NCI-H524 (cell line): ENCODE data around the gene MAT2B.
A peak's percentile ranks its signal among the peaks of the same experiment; 100 is the strongest.
"Not testable (repeated sequence)": the region's sequence is repeated elsewhere in the genome, so short reads cannot be mapped to it uniquely, and the experiment has no call there.

Experiments
- DNase-seq, 2 experiments: peaks; one replicate each; lab custom pipeline; 2025; lab: John Stamatoyannopoulos, UW

MAT2B gene

GRCh38 chr5:163503106-163504078 lies 2.0 kb upstream of the MAT2B start:
- DNase-seq, result peak in 1 of 2 experiments; percentile 19

- peak in 1 of 2 experiments; percentile 14 for DNase-seq
Measured at GRCh38 chr5:163504079-163504931, 1.1 kb upstream of the MAT2B start.

- DNase-seq, result no peak
Measured at GRCh38 chr5:163505049-163505367, 411 bp upstream of the MAT2B start.

GRCh38 chr5:163506095-163506457 lies 657 bp downstream of the MAT2B start:
- DNase-seq, result peak in 1 of 2 experiments; percentile 56

GRCh38 chr5:163506726-163507125 lies 1.3 kb downstream of the MAT2B start:
- no peak for DNase-seq

- DNase-seq, result peak in 1 of 2 experiments; percentile 0
Measured at GRCh38 chr5:163508753-163509152, 3.3 kb downstream of the MAT2B start.

- DNase-seq, result no peak
Measured at GRCh38 chr5:163509291-163509951, 4.0 kb downstream of the MAT2B start.

- DNase-seq, result no peak
Measured at GRCh38 chr5:163512526-163512925, 7.1 kb downstream of the MAT2B start.

- DNase-seq, result no peak
Measured at GRCh38 chr5:163525096-163525495, 19.7 kb downstream of the MAT2B start.

- DNase-seq, result no peak
Measured at GRCh38 chr5:163529698-163530097, 24.3 kb downstream of the MAT2B start.

- DNase-seq, result no peak
Measured at GRCh38 chr5:163531272-163531671, 25.9 kb downstream of the MAT2B start.

- DNase-seq, result no peak
Measured at GRCh38 chr5:163532171-163533084, 27.0 kb downstream of the MAT2B start.

GRCh38 chr5:163533223-163533622 lies 27.8 kb downstream of the MAT2B start:
- DNase-seq, result no peak

GRCh38 chr5:163534492-163535094 lies 29.2 kb downstream of the MAT2B start:
- no peak for DNase-seq

GRCh38 chr5:163535290-163535689 lies 29.9 kb downstream of the MAT2B start:
- DNase-seq, result no peak

GRCh38 chr5:163536442-163536841 lies 31.0 kb downstream of the MAT2B start:
- not testable (repeated sequence) for DNase-seq

GRCh38 chr5:163540696-163541095 lies 35.3 kb downstream of the MAT2B start:
- no peak for DNase-seq

- DNase-seq, result no peak
Measured at GRCh38 chr5:163542771-163543170, 37.4 kb downstream of the MAT2B start.

- DNase-seq, result no peak
Measured at GRCh38 chr5:163544041-163544440, 38.6 kb downstream of the MAT2B start.

GRCh38 chr5:163544836-163545235 lies 39.4 kb downstream of the MAT2B start:
- peak; percentile 61 to 87 for DNase-seq

GRCh38 chr5:163548649-163549048 lies 43.2 kb downstream of the MAT2B start:
- DNase-seq, result no peak
